Activated CD8-positive, alpha-beta memory T cell treated with anti-CD3 and anti-CD28 coated beads, Interleukin-2, amount 50 U/mL, for 4 hours (primary cell): ENCODE data around the gene WRNIP1.

Experiments
- DNase-seq: peaks from one replicate; pipeline ENCODE4 v3.0.0-alpha.2; 2020

The WRNIP1 gene

DNA sequence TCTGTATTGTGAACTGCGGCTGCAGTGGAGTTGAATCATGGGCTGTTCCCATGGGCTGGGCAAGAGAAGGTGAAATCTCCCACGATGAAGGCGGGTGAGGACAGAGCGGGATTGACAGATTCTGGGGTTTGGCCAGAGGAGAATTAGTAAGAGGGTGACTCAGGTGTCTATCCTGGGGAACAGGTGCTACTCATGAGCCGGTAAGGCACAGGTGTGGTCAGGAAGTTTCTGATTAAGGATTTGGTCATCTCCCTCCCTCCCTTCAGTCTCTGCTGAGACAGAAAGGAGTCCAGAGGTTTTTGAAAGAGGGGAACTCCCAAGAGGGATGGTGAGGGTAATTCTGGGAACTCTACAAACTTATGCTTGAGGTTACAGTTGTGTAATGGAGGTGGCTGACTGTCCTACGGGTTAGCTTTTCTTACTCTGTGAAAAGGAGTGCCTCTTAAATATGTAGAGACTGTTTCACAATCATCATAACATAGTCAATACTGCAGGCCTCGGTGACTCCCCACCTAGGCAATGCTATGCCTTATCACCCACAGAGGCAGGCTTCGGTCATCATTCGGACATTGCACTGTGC, 45.0 kb downstream of the WRNIP1 start:
- no peak for DNase-seq

DNA sequence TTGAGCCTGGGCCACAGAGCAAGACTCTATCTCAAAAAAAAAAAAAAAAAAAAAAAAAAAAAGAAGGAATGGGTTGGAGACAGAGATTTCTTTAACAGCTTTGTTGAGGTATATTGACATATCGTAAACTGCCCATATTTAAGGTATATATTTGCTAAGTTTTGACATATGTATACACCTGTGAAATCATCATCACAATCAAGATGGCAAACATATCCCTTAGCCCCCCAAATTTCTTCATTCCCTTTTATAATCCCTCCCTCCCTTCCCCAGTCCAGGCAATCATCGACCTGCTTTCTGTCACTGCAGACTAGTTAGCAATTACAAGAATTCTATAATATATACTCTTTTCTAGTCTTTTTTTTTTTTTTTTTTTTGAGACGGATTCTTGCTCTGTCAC, 47.5 kb downstream of the WRNIP1 start:
- DNase-seq: no peak

DNA sequence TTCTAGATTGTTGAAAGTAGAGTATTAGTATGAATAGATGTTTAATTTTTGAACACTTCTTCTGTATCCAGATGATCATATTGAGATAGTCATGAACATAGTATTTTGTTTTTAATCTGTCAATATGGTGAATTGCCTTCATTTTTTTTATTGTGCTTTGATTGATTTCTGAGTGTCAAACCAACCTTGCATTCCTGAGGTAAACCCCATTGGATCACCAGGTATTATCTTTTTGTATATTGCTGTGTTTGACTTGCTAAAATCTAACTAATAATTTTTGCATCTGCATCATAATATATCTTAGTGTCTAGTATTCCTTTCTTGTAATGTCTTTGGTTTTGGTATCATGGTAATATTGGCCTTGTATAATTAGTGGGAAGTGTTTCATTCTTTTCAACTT, 51.0 kb downstream of the WRNIP1 start:
- DNase-seq: no peak

DNA sequence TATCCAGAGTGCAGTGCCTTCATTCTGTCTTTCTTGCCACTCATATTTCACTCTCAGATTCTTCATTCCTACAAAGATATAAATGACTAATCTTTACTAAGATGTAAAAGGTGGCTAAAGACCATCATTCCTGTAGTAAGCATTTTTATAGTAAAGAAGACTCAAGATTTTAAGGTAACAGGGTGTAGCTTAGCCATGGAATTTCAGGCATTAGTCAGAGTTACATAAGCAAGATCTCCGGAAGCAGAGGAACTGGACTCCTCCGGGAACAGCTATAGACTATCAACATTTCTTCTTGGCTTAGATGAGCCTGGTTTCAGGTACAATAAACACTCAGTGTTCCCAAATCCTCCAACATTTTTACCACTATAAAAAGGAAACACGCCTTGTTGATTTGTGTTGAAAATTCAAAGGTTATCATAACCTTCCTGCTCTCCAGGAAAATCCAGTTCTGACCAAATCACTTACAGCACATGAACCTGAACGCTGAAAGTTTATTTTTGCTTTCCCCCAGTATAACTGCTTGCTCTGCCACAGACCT, 52.8 kb downstream of the WRNIP1 start:
- no peak for DNase-seq

DNA sequence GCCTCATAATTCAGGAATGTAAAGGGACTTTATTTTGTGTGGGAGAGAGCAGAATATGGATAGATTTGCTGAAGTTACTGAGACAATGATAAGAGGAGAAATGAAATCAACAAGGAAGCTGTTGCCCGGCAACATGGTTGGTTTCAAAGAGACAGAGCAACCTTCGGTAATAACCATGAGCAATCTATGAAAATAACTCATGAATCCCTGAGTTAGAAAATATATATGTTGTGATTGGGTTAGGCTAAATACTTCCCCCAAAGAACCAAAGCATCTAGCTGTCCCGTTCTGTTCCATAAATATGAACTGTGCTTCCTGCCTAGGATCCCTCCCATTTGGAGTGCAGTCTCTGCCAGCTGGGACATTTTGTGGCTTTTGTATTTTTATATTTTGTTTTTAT, 53.4 kb downstream of the WRNIP1 start:
- DNase-seq: no peak

DNA sequence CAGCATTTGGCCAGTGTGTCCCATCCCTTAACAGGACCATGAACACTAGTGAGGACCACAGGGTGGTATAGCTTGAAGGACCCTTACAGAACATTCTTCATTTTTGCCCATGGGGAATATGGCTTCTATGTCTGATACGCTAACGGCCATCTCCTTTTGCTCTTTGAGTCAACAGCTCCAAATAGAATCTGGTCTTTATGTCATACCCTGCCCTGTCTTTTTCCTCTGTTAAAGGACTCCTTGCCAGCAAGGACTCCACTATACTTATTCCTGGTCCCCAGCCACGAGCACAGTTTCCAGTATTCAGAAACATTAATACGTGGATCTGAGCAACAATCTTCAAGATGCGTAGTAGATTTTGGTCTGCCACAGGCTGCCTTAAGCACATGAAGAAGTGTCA, 53.9 kb downstream of the WRNIP1 start:
- DNase-seq: no peak

DNA sequence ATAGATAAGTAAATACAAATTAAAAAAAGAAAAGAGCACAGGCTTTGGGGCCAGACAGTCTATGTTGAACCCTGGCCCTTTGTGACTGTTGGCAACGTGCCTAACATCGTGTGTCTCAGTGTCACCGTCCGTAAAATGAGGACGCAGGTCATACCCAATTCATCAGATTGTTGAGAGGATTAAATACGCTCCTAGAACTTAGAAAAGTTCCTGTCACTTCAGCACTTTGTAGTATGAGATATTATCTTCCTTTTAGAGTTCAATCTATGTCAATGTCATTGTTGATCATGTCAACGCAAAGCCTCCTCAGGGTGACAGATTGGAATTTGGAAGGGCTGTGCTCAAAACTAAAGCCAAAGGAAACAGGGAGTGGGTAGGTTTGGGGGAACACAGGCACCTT, 54.8 kb downstream of the WRNIP1 start:
- no peak for DNase-seq

DNA sequence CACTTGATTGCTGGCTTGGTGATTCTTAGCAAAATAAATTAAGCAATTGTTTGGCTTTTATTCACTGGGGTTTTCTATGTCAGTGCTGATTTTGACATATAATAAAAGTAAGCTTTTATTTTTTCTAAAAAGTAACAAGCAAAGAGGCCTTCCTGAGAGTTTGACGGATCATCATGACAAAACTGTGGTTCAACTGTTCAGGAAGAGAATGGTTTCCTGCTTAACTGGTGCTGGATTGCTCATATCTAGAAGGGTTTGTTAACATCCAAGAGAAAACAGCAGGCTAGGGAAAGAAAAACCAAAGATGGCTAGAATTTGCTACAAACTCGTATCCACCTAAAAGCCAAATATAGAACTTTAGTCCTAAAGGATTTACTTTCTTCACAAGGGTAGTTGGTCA, 55.2 kb downstream of the WRNIP1 start:
- no peak for DNase-seq

DNA sequence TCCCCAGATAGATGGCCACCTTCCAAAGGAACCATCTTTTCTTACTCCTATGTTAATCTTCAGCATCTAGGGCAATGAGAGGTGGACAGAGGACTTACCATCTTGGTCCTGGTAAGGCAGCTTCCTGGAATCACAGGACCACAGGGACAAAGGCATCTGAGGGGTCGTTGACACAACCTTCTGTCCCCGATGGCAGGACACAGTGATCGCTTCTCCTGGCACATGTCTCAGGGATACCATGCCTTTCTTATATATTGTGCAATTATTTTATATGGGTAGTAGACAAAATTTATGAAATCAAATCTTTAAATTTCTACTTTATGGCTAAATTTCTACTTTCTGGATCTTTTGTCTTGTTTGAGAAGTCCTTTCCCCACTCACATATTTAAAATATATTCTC, 56.4 kb downstream of the WRNIP1 start:
- no peak for DNase-seq

DNA sequence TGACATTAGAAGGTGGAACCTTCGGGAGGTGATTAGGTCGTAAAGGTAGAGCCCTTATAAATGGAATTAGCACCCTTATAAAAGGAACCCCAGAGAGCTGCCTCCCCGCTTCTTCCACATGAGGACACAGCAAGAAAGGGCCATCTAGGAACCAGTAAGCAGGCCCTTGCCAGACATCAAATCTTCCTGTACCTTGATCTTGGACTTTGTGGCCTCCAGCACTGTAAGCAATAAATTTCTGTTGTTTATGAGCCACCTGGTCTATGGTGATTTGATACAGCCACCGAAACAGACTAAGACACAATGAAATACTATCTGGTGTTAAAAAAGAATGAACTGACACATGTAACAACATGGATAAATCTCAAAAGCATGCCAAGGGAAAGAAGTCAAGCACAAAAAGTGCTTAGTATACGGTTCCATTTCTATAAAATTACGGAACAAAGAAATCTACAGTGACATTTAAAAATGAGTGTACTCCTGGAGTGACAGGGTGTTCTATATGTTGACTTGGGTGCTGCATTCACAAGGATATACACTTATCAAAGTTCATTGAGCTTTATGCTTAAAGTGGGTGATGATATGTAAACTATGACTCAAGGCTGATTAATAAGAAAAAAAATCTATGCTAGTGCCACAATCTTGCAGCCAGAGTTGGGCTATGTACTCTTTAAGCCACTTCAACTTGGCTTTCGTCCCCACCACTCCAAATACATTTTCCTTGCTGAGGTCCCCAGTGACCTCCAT, 58.1 kb downstream of the WRNIP1 start:
- no peak for DNase-seq

DNA sequence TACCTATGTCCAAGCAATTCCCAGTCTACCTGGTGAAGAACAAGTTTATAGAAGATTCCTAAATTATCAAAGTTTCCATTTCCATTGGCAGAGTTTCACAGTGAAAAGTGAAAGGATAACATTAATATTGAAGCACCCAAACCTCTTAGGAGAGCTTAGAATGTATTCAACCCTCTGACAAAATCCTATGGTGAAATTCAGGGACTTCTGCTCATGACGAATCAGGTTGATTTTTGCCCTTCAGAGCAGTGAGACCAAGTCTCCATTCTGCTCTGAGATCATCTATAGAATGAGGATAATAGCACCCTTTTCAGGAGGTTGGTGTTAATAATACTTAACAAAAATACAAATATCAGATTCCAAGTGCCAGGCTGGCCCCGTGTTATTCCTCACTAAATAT, 60.9 kb downstream of the WRNIP1 start:
- no peak for DNase-seq

DNA sequence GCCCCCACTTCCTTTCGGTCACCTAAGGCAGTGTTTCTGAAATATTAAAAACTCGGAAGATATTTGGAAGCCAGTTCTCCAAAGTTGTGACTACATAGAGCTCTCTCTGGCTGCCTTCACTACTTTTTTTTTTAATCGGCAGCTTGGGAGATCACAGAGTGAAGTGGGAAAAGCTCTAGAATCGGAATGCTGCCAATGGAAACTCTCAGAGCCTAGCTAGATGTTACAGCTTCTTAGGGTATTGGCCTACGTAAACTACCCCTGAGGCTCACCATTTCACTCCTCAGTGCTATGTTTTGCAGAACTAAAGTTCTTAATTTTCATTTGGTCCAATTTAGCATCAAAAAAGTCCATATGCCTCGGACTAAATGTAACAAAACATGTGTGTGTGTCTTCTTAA, 61.9 kb downstream of the WRNIP1 start:
- no peak for DNase-seq

DNA sequence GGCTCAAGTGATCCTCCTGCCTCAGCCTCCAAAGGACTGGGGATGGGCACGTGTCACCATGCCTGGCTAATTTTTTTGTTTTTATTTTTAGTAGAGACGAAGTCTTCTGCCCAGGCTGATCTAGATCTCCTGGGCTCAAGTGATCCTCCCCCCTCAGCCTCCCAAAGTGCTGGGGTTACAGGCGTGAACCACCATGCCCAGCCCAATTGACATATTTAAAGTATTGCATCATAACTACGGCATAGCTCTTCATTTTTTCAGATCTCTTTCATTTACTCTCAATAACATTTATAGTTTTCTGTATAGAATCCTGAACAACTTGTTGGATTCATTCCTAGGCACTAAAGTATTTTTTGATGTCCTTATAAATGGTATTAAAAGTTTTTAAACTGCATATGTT, 63.4 kb downstream of the WRNIP1 start:
- DNase-seq: no peak

DNA sequence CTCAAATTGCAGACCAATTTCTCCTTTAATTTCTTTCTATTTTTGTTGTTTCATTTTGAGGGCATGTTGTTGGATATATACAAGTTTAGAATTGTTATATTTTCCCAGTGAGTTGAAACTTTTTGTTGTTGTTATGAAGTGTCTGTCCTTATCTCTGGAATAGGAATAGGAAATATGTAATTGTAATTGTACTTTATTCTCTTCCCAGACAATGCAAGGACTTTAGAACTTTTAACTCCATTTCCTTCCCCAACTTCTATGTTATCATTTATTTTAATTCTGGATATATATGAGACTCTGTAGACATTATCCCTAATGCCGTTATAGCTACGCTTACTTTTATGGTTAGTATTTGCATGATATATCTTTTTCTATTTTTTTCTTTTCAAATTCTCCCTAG, 64.1 kb downstream of the WRNIP1 start:
- DNase-seq: no peak

DNA sequence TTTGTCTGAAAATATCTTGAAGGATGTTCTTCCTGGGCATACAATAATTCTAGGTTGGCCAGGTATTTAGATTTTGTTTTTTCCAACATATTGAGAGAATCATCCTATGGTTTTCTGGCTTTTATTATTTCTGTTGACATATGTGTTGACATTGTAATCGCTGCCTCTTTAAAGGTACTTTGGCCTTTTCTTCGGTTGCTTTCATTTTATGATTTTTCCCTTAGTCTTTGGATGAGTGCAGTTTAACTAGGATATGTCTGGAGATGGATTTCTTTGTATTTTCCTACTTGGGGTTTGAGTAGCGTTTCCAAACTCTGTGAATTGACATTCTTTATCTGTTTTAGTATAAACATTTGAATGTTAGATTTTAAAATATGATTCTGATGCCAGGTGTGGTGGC, 65.0 kb downstream of the WRNIP1 start:
- no peak for DNase-seq

DNA sequence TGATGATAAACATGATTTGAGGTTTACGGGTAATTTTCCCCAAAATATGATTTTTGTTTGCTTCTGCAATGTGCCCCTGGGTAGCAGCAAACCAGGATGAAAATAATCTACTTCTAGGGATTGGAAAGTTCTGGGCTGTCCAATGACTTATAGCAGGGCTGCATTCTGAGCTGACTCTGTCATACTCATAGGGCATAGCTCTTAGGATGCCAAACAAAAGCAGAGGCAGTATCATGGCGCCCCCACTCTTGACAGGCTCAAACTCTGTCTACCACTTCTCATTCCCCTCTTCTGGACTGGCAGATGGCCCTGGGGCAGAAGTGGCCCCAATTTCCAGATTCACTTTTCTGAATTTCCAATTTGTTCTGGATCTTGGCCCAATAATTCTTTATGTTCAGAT, 66.2 kb downstream of the WRNIP1 start:
- DNase-seq: no peak

DNA sequence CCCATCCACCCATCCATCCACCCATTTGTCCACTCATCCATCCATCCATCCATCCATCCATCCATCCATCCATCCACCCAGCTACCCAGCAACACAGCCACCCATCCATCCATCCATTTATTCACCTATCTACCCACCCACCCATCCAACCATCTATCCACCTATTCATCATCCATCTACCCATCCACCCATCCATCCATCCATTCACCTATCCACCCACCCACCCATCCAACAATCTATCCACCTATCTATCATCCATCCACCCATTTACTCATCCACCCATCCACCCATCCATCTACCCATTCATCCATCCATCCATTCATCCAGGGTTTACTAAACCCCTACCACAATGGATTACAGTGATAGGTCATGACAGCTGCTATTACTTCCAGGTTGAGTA, 69.1 kb downstream of the WRNIP1 start:
- no peak for DNase-seq
